Choroid plexus epithelial cell (primary cell): ENCODE measurements around the gene CKM.
A peak's percentile ranks its signal among the peaks of the same experiment; 100 is the strongest.
"Not testable (repeated sequence)": the region's sequence is repeated elsewhere in the genome, so short reads cannot be mapped to it uniquely, and the experiment has no call there.

ENCODE experiments used
- DNase-seq: peaks from one replicate; pipeline ENCODE4 v3.0.0-alpha.2; 2010; ENCODE audit warnings: low read depth
- H3K4me3 ChIP-seq: 2 replicates; pipeline ENCODE4 v1.5.1; 2011; ENCODE audit warnings: low read depth, mild to moderate bottlenecking, control low read depth, low read length, moderate library complexity
- CTCF ChIP-seq: conservative IDR thresholded peaks from 2 replicates; pipeline ENCODE4 v1.5.1; 2011; ENCODE audit warnings: low read depth, mild to moderate bottlenecking, control low read depth, inconsistent platforms, low read length, moderate library complexity

The CKM gene

GRCh38 chr19:45276284-45276687 lies 46.4 kb downstream of the CKM start:
- peak; percentile 53 for DNase-seq
- no peak overlapping the region for H3K4me3 ChIP-seq
- TF ChIP-seq CTCF = peak; percentile 7

- DNase-seq = peak; percentile 35
- no peak for TF ChIP-seq CTCF
These were observed 47.2 kb downstream of the CKM start for GRCh38 chr19:45275370-45275971.

GRCh38 chr19:45273521-45273855 lies 49.2 kb downstream of the CKM start:
- no peak for TF ChIP-seq CTCF
- DNase-seq = no peak
- H3K4me3 ChIP-seq = no peak overlapping the region

More at GRCh38 chr19:45275370-45275971, 47.2 kb downstream of the CKM start:
- no peak overlapping the region for H3K4me3 ChIP-seq

GRCh38 chr19:45271735-45272108 lies 51.0 kb downstream of the CKM start:
- TF ChIP-seq CTCF = no peak
- DNase-seq = no peak
- no peak overlapping the region for H3K4me3 ChIP-seq

- H3K4me3 ChIP-seq = no peak overlapping the region
- TF ChIP-seq CTCF = no peak
- no peak for DNase-seq
These were observed 51.5 kb downstream of the CKM start for GRCh38 chr19:45271098-45271734.

GRCh38 chr19:45269939-45270338 lies 52.7 kb downstream of the CKM start:
- not testable (repeated sequence) for H3K4me3 ChIP-seq, DNase-seq

GRCh38 chr19:45267296-45267695 lies 55.4 kb downstream of the CKM start:
- no peak for TF ChIP-seq CTCF
- H3K4me3 ChIP-seq = no peak overlapping the region
- DNase-seq = no peak
